Left colon (tissue), 2 donors: Measurements from ENCODE around the gene FN1. TPM values are rescaled to one million over a fixed set of nuclear protein-coding genes. Genes with fewer than 3 reads are reported as not detected.

Source experiments
- ATAC-seq: fragments of 200-7000 bp; cut with Tn5 transposase; one replicate; pipeline ENCODE4 v1.9.1; 2020; ENCODE audit warnings: mild to moderate bottlenecking, moderate library complexity
- DNase-seq, 2 donors: peaks; one replicate each; pipeline ENCODE4 v3.0.0-alpha.2; 2020
- intact Hi-C, 2 donors: fragments of 100-400 bp; cut with DNase I in 1 of 2; cut with micrococcal nuclease in 1 of 2; formaldehyde crosslinking; loops; one replicate each; pipeline versions ENCODE4 v1.11.2 to v1.14.0; 2022; cut with DNase I, micrococcal nuclease
- long read RNA-seq: library from polyadenylated mRNA; unstranded; transcript quantifications from one replicate; pipeline ENCODE4 v2.0.0, GENCODE V29; 2021
- total RNA-seq, 2 donors: library from RNA; stranded (reverse); fragmentation: NEBNext Ultra II Directional; extraction: Animal tissue kit (Norgen Biotek cat#: 25700); gene quantifications; one replicate each; pipeline ENCODE4 v1.2.1, GENCODE V29; 2021
- donor health status: DM: no; HTN: no; CAD: no.
- donor health status: DM: yes; HTN: yes; CAD: no.

The FN1 gene
- 100 to 1,000 TPM in 1 of 2 donors, 10 to 100 TPM in 1; 43.4 to 216 TPM for total RNA-seq
- long read RNA-seq, partial matches to known transcripts: 11 of 13 reads
- long read RNA-seq, other reads (novel, unspliced or antisense): 1 of 13 reads

DNA sequence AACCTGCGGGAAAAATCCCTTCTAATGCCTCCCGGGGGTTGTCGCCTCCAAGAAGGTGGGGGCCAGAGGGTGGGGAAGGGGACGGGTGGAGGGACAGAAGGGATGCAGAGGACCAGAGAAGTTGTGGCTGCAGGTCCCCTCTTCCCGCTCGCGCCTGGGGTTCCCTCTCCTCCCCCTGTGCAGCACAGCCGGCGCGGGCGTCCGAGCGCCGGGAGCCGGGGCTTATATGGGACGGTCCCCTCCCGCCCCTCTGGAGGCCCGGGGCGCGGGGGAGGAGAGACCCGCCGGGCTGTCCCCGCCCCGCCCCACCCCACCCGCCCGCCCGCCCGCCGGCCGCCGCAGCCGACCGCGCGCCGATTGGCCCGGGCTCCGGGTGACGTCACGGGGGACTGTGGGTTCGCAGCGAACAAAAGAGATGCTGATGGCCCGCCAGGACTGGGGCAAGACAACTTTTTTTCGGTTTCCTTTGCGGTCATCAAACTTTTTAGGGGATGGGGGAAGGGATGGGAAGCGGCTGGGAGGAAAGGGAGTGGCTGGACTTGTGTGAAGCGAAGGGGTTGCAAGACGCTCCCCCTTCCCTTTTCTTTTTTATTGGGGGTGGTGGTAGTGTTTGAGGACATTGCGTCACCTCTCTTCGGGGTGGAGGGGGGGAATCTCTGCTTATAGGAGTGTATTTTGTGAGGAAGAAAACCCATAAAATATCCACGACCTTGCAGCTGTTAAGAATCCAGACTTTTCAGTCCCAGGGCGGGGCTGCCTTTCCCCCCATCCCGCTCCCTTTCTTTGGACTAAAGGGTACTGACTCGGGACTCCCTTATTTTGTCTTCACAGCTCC, at the start of gene FN1:
Gene FN1 (minus strand): TSS at position 199 of the 835 bp plus-strand sequence. CDS start 266 bp downstream, outside the sequence.
- peak; percentile 84 for ATAC-seq
- intact Hi-C loops: no loop called here
- peak; percentile 84 to 88 for DNase-seq

DNA sequence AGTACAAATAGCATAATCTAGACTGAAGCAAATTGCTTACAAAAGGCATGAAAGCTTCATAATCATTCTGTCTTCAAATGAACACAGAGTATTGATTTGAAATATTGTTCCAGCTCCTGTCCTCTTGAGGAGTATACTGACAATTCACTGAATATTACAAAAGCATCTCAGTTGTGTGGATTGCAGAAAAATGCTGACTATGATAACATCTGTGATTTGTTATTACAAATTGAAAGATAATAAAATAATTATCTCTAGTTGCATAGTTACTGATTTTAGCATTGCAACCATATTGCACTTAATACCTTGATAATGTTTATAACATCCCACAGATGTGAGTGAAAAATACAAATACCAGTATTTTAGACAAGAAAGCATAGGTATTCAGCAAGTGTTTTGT, 49.2 kb upstream of the FN1 start:
- ATAC-seq: no peak
- intact Hi-C loops: no loop called here

DNA sequence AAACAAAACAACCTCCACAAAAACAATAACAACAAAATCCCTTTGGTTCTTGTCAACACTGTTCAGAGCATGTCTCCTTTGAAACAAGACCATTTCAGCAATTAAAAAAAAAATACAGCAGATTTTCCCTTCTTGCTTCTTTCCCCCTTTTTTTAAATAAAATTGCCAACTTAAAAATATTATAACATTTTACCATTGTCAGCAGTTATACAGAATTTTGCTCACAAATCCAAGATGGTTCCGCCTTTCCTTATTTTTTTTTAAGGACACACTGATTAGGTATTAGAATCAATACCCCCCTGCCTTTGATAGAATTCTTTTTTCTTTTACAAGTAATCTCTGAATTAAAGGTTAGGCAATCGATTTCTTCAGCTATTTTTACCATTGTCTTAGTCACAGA, 48.7 kb upstream of the FN1 start:
- no peak for ATAC-seq
- intact Hi-C loops: no loop called here
- no peak for DNase-seq

More for the DNA sequence above, 49.2 kb upstream of the FN1 start:
- DNase-seq: no peak

DNA sequence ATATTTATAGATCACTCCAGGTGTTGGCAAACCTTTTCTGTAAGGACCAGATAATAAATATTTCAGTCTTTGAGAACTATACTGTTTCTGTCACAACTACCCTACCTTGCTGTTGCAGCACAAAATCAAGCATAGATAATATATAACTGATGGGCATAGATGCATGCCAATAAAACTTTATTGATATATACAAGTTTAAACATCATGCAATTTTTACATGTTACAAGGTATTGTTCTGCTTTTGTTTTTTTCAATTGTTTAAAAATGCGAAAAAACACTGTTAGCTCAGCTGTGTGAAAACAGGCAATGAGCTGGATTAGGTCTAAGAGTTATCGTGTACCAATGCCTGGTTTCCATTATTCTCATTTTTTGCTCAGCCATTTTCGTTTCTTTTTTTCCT, 47.6 kb upstream of the FN1 start:
- ATAC-seq (no peak), DNase-seq (no peak)
- intact Hi-C loops: no loop called here

DNA sequence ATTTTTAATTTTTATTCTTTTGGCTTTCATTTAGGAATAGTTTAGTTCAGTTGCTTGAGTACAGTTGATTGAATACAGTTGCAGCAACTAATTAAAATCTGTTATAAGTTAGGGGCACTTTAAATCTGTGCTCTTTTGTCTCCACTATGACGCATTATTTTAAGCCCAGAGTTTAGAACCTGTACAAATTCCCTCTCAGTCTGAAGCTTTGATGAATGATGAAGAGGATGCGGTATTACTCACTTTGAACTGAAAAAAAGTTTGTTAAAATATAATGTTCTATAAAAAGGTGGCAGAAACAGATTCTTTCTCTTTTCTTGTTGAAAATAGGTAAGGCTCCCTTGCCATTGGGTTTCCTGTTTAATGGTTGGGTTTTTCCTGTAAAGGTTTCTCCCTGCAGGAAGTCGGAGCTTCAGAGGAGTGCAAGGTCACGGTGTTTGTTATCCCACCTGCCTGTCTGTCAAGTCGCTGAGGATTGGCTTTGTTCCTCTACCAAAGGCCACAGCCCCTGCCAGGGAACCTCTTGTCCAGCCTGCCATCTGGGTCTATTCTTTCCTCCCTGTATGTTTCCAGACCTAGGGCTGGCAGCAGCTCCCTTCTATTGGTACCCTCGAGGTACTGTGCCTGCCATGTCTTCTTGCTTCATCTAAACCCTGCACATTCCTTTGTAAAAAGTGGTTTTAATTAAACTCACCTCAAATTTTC, 43.8 kb upstream of the FN1 start:
- no peak for ATAC-seq
- intact Hi-C loops: no loop called here
- DNase-seq: no peak

DNA sequence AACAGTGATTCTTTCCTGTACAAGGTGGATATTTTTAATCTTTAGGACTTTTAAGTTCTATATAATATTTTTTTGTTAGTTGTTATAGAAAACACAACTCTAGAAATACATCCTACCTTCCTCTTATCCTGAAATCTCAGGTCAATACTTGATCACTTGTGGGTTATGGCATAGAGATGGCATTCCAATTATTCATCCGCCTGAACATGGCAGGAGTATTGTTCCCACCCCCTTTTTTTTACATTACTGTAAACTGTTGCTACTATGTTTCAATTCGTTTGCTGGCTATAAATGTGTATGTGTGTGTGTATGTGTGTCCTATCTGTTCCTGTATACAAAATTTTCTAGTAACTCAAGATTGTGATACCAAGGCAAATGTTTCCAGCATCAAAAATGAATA, 43.3 kb upstream of the FN1 start:
- intact Hi-C loops: no loop called here
- ATAC-seq (no peak), DNase-seq (no peak)

DNA sequence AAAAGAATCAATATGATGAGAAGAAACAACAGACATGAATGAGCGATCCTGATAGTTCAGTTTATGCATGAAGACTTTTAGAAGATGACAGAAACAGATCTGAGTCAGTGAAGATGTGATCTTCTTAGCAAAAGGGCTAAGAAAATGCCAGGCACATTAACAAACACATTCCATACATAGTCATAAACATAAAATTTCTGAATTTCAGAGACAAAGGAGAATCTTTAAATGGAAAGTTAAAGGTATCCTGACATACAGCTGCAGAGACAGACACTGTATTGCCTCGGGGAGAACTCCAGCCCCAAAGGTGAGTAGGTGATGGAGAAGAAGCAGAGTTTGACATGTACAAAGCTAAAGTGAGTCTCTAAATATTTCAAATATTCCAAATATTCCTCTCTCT, 40.6 kb upstream of the FN1 start:
- DNase-seq (no peak), ATAC-seq (no peak)
- intact Hi-C loops: no loop called here

DNA sequence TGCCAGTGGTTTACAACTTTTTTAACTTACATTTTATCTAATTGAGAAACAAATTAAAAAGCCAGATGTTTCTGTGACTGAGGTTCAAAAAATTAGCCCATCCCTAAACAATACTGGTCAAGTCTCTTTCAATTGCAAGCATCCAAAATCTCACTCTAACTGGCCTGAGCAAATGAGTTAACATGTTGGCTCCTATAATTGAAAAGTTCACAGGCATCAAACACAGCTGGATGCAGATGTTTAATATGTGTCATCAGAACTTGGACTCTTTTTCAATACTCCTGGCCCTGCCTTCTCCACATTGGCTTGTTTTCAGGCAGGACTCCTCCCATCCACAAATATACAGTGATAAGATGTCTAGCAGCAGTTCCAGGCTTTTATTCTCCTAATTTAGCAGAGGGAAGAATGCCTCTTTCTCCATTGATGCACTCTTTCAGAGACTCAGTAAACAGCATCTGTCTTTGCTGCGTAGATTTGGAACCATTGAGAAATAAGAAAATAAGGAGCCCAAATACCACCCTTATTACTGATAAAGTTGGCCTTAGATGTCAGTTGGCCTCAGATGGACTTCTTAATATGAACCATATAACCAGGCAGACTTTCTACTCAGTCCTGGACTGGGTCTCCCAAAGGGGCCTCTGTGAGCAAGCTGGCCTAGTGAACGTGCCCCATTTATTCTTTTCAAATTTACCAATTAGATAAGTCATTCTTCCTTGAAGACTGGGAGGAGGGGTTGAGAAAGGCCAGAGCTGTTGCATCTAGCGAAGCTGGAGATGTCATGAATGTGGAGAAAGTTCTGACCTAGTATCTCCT, 30.4 kb upstream of the FN1 start:
- intact Hi-C loops: no loop called here
- no peak for DNase-seq
- no peak for ATAC-seq

DNA sequence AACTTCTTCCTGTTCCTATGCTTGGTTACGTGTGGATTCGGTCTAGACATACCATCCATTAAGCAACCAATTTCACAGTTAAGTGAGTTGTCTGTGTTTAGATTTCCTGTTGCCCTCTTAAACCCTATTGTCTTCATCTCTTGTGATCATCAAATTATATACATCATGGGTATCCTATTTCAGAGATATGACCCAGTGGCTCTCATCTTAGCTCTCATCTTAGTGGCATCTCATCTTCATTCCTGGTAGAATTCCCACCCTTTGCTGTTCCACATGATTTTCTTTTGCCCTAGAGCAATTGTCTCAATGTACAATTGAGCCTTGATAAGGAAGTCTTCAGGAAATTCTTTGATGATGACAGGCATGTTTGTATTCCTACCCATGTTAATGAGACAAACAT, 29.4 kb upstream of the FN1 start:
- intact Hi-C loops: no loop called here
- DNase-seq: no peak
- ATAC-seq: no peak

DNA sequence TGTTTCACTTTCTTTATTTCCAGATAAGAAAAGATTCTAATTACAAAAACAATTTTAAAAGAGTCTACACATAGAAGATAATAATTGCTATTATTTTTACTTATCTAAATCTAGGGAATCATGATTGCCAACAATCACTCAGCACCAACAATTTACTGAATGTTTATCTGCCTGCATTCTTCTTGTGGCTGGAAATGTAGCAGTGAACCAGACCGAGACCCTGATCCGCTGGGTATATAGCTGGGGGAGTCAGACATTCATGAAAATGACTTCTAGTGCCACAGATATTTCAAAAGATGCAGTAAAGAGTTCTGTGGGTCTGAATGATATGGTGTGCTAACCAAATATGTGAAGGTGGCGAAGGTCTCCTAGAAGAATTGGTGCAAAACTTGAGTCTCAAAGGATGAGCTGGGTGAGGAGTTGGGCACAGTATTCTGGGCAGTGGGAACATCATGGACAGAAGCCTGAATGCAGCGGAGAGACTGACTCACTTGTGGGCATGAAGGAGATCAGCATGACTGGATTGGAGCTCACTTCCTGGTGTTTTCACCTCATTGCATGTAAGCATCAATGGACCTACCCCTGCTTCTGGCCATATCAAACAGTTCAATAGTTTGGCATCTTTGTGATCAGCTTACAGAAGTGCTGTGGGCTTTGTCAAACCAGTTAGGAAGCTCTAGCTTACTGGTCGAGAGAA, 26.1 kb upstream of the FN1 start:
- intact Hi-C loops: no loop called here
- ATAC-seq (no peak), DNase-seq (no peak)

DNA sequence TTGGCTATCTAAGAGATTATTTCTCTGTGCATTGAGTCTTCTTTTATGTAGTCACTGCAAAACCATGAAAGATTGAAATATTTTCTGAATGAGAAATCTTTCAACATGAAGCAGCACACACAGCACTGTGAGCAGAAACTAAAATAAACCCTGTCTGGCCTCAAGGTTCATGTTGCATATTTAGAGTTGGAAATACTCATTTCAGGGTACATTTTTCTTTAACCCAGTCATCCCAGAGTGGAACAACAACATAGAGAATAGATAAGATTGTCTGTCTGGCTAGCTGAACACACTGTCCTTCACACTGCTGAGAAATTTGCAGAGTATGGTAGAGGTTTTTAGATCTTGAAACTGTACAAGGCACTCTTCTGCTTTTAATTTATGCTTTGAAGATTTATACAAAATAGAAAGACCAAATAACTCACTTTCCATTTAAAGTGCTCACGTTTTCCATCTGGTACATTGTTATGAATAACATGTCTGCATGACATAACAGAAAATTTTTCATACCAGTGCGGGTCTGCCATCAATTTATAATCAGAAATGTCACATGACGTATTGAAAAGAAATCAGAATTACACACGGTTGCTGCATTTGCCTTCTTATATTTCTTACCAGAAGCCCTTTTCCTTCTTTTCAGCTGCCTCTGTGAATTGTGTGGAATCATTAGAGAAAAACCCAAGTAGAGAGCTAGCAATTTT, 25.0 kb upstream of the FN1 start:
- no peak for DNase-seq
- no peak for ATAC-seq
- intact Hi-C loops: no loop called here

DNA sequence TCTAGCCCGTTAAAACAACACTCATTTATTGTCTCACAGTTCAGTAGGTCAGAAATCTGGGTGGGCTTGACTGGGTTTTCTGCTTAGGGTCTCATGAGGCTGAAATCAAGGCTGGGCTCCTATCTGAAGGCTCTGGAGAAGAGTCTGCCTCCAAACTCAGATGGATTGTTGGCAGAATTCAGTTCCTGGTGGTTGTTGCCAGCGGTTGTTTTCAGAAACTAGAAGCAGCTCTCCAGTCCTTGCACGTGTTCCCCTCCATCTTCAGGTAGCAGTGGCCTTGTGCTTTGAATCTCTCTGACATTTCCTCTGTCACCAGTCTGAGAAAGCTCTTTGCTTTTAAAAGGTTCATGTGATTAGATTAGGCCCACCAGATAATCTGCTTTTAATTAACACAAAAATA, 20.1 kb upstream of the FN1 start:
- intact Hi-C loops: loop anchor here in 1 of 2 donors (10.0 kb wide), 1 partner anchor 459 kb away; no protein-coding TSS in a partner anchor
- DNase-seq (no peak), ATAC-seq (no peak)

DNA sequence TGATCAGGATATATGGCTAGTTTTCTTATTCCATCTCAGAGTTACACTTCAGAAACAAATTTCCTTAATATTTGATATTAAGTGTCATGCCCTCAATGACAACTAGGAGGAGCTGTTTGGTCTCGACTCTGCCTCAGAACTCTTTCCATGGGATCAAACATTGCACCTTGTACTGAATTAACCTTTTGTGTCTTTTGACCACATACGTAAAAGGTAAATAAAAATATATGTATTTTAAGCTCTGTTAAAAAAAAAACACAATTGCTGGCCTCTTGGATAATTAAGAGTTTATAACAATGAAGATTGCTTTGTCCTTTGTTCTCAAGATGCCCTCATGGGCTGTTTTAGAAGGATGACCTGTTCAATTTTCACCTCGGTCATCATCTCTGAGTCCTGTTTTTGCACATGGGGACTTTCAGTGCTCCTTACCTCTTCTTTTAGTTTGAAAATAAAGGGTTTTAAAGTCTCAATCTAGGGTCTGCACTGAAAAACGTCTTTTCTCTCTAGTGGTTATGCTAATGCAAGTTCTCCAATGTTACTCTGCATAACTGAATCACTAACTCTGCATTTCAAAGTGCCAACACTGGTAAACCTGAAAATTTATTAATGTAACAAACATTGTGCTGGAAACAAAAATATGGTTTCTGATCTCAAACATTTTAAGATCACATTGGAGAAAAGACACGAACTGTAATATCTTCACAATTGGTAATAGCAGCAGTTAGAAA, 18.8 kb upstream of the FN1 start:
- no peak for DNase-seq
- peak; percentile 62 for ATAC-seq
- intact Hi-C loops: loop anchor here in 1 of 2 donors (10.0 kb wide), 1 partner anchor 460 kb away; no protein-coding TSS in a partner anchor

DNA sequence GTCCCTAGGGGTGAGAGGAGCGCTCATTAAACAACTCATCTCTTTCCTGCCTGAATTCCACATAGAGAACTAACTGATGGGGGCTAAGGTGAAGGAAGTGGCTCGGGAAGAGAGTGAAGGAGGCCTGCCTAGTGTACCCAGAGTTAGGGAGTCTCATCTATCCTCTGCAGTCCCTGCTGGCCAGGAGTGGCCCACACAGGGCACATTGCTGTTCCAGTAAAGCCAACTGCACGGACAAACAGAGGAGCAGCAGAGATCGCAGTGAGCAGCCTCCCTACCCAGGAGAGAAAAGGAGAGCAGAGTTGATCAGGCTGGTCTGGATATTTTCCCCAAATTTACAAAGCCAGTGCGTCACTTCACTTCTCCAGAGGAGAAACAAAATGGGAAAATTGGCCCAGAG, 16.9 kb upstream of the FN1 start:
- DNase-seq (no peak), ATAC-seq (no peak)
- intact Hi-C loops: loop anchor here in 1 of 2 donors (10.0 kb wide), 1 partner anchor 462 kb away; no protein-coding TSS in a partner anchor

DNA sequence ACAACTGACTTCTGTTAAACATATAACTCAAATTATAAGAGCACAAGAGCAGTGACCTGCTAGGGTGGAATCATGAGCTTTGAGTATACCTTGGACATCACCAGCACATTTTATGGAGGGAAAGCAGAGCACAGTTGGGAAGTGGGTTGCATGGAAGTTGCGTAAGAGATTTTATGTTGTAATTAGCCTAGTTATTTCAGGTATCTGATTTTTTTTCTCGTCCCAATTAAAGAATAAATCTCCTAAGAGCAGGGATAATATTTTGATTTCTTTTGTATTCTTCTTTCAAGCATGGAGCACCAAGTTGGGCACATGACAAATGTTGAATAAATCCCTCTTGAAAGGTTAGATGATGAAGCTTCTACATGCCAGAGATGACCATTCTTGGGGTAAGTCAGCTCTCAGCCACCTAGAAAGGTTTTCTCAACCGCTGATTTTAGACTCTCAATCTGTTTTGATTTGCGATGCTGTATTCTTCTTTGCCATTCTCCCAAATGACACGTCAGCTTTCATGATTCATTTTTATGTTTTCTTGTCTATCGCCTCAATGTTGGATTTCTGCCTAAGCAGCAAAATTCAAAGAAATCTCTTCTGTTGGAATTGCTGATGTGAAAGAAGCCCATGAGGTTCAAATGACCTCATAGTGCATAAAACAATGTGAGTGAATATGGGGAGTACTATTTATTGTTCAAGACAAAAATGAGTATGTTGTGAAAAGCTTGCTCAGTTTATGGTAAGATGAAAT, 15.3 kb upstream of the FN1 start:
- intact Hi-C loops: loop anchor here in 1 of 2 donors (10.0 kb wide), 1 partner anchor 464 kb away; no protein-coding TSS in a partner anchor
- DNase-seq (no peak), ATAC-seq (no peak)

DNA sequence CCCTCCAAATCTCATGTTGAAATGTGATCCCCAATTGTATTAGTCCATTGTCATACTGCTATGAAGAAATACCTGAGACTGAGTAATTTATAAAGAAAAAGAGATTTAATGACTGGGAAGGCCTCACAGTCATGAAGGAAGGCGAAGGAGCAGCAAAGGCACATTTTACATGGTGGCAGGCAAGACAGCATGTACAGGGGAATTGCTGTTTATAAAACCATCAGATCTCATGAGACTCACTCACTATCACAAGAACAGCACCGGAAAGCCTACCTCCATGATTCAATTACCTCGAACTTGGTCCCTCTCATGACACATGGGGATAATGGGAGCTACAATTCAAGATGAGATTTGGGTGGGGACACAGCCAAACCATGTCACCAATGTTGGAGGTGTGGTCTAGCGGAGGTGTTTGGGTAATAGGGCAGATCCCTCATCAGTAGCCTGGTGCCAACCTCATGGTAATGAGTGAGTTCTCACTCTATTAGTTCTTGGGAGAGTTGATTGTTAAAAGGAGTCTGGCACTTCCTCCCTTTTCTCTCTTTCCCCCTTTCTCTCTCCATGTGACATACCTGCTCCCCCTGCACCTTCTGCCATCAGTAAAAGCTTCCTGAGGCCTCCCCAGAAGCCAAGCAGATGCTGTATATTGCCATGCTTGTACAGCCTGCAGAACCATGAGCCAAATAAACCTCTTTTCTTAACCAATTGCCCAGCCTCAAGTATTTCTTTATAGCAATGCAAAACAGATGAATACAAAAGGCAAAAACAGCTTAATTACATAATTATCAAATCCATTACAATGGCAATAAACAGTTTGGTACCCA, 14.5 kb upstream of the FN1 start:
- no peak for ATAC-seq
- no peak for DNase-seq
- intact Hi-C loops: loop anchor here in 1 of 2 donors (10.0 kb wide), 1 partner anchor 464 kb away; no protein-coding TSS in a partner anchor
